GM12878 (cell line): ENCODE measurements around the gene PNMA8C.

Experiments
- CHD1 ChIP-seq: IDR thresholded peaks from 2 replicates; pipeline ENCODE4 v1.6.1; 2012; ENCODE audit warnings: low read depth, low read length, improper control_type of control experiment
- NBN ChIP-seq: fragments of 450-650 bp; IDR thresholded peaks from 2 replicates; pipeline ENCODE4 v1.6.1; 2016
- POLR2A ChIP-seq: IDR thresholded peaks from 2 replicates; pipeline ENCODE4 v1.6.1; 2011; ENCODE audit warnings: low read depth, mild to moderate bottlenecking, low read length
- SIN3A ChIP-seq: IDR thresholded peaks from 2 replicates; pipeline ENCODE4 v1.6.1; 2012; ENCODE audit warnings: low read depth, low read length, improper control_type of control experiment
- ZZZ3 ChIP-seq: IDR thresholded peaks from 2 replicates; pipeline ENCODE4 v1.6.1; 2011; ENCODE audit warnings: low read depth; ENCODE audit not compliant: control insufficient read depth, insufficient read length
- TF ChIP-seq, protein P1 (sequence below), 3 experiments: IDR thresholded peaks in 2 of 3; conservative IDR thresholded peaks in 1 of 3; 2 replicates each; pipeline ENCODE4 v1.5.1; 2011; ENCODE audit warnings: low read depth in 3 of 3, low read length in 3 of 3, mild to moderate bottlenecking in 3 of 3, control low read depth in 2 of 3, moderate library complexity in 2 of 3, inconsistent platforms in 1 of 3, mixed read lengths in 1 of 3; ENCODE audit not compliant: control insufficient read depth in 2 of 3, insufficient read depth in 1 of 3; ENCODE audit errors: extremely low read depth in 1 of 3

DNA sequence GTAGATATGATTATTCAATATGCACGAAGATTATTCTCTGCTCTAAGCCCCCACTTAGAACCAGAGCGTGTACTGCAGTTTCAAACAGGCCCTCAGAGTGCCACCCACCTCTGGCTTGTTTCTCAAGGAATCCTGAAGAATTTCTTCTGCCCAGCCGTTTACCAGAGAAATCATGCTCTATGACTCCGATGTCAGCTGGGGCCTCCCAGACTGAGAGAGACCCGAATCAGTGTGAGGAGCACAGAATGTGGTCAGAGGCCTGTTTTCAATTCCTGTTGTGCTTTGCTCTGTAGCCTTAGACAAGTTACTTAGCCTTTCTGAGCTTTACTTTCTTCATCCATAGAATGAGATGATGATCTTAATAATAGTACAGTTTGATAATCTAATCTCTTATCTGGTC lies 5.5 kb downstream of the PNMA8C start:
- TF ChIP-seq SIN3A (no peak), POLR2A (no peak), CHD1 (no peak), ZZZ3 (no peak), NBN (no peak)
- TF ChIP-seq, protein P1, sequence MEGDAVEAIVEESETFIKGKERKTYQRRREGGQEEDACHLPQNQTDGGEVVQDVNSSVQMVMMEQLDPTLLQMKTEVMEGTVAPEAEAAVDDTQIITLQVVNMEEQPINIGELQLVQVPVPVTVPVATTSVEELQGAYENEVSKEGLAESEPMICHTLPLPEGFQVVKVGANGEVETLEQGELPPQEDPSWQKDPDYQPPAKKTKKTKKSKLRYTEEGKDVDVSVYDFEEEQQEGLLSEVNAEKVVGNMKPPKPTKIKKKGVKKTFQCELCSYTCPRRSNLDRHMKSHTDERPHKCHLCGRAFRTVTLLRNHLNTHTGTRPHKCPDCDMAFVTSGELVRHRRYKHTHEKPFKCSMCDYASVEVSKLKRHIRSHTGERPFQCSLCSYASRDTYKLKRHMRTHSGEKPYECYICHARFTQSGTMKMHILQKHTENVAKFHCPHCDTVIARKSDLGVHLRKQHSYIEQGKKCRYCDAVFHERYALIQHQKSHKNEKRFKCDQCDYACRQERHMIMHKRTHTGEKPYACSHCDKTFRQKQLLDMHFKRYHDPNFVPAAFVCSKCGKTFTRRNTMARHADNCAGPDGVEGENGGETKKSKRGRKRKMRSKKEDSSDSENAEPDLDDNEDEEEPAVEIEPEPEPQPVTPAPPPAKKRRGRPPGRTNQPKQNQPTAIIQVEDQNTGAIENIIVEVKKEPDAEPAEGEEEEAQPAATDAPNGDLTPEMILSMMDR (IDR thresholded peaks at IDR 0.05 in 2 of 3, conservative IDR thresholded peaks at IDR 0.05 in 1 of 3; ENCODE audit: control insufficient read depth in 2 of 3, extremely low read depth in 1 of 3, insufficient read depth in 1 of 3, low read depth in 3 of 3, low read length in 3 of 3) = no peak
